RPMI7951 (cell line): ENCODE data around the gene TRMT11. TPM values are rescaled to one million over a fixed set of nuclear protein-coding genes. Genes with fewer than 3 reads are reported as not detected.

Experiments
- DNase-seq: peaks from one replicate; pipeline ENCODE4 v3.0.0-alpha.2; 2012; ENCODE audit warnings: low read depth
- total RNA-seq: library from RNA; depleted of rRNA; stranded (reverse); fragments of >200 nt; shearing (Covaris generic); gene quantifications from 2 replicates; pipeline ENCODE4 v1.2.3, GENCODE V29; 2014; rRNA removed

Gene TRMT11
- total RNA-seq, 1 experiment from 2014 or later, result 28.6 TPM

DNA sequence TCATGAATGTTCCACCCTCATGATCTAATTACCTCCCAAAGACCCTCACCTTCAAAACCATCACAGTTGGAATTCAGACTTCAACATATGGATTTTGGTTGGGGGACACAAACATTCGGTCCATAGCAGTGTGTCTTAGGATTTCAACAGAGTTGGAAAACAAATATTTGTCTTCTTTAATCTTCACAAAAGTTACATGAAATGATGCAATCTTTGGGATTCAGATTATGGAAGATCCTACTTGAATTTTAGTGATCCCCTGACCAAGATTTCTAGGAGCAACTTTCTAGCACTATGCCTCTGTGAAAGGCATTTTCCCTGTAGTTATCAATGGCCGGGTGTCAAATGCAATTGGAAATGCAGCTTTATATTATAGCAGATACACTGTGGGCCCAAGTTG is 86.5 kb downstream of the TRMT11 start:
- DNase-seq, result no peak

DNA sequence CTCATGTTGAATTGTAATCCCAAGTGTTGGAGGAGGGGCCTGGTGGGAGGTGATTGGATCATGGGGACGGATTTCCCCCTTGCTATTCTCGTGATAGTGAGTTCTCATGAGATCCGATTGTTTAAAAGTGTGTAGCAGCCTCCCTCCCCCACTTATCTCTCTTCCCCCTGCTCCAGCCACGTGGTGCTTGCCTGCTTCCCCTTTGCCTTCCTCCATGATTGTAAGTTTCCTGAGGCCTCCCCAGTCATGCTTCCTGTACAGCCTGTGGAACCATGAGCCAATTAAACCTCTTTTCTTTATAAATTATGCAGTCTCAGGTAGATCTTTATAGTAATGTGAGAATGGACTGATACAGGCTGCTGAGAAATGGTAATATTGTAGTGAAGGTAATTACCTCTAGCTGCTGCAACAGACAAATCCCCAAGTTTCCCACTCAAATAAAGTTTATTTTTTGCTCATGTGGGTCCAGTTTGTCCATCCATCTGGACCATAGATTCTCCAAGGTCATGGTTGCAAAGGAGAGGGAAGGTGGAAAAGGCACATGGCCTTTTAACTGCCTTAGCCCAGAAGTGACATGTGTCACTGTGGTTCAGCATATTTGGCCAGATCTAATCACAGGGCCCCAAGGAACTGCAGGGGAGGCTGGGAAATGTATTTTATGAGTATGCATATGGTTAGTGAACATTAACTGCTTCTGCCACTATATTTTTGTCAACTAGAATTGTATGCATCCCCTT is 89.2 kb downstream of the TRMT11 start:
- DNase-seq, result no peak

- no peak for DNase-seq
Measured at GRCh38 chr6:126076992-126077664, 90.8 kb downstream of the TRMT11 start.

- DNase-seq, result no peak
Measured at GRCh38 chr6:126077810-126078776, 91.8 kb downstream of the TRMT11 start.

- no peak for DNase-seq
Measured at GRCh38 chr6:126083875-126084274, 97.5 kb downstream of the TRMT11 start.

GRCh38 chr6:126086560-126086959 is 100.2 kb downstream of the TRMT11 start:
- DNase-seq, result no peak

Other genes starting within 250 kb of the TRMT11 start
- 0.10 and 0.36 TPM in 2 replicates for gene HEY2, start 236.9 kb upstream of the TRMT11 start, total RNA-seq
- 12.8 and 17.9 TPM in 2 replicates for gene NCOA7, start 195.6 kb upstream of the TRMT11 start, total RNA-seq
- 16.1 and 17.7 TPM in 2 replicates for gene HINT3, start 29.8 kb upstream of the TRMT11 start, total RNA-seq